HepG2 (cell line): ENCODE measurements around the gene ALDH3A2. TPM values are rescaled to one million over a fixed set of nuclear protein-coding genes. Genes with fewer than 3 reads are reported as not detected.

Experiments
- ATF1 ChIP-seq: IDR thresholded peaks from 2 replicates; pipeline ENCODE4 v1.6.1; 2016; ENCODE audit warnings: mild to moderate bottlenecking, control low read depth
- CTCF ChIP-seq: sonication (generic); formaldehyde crosslinking; IDR thresholded peaks from 2 replicates; pipeline ENCODE4 v1.5.0; 2020; ENCODE audit warnings: mild to moderate bottlenecking, missing genetic modification reagents, moderate library complexity
- E2F2 ChIP-seq: sonication (generic); formaldehyde crosslinking; IDR thresholded peaks from 2 replicates; pipeline ENCODE4 v1.4.0; 2020; ENCODE audit warnings: missing genetic modification reagents, borderline replicate concordance
- ELF3 ChIP-seq: IDR thresholded peaks from 2 replicates; pipeline ENCODE4 v1.6.1; 2016; ENCODE audit warnings: missing genetic modification reagents, missing compliant biosample characterization
- EZH2 ChIP-seq: conservative IDR thresholded peaks from 2 replicates; pipeline ENCODE4 v1.6.1; 2012; ENCODE audit warnings: mild to moderate bottlenecking, low read depth, low read length, moderate library complexity
- GABPA ChIP-seq, 2 experiments: IDR thresholded peaks; 2 replicates each; pipeline ENCODE4 v1.6.1; 2011 to 2016; ENCODE audit warnings: low read depth in 2 of 2, low read length in 1 of 2, missing biosample characterization in 1 of 2, missing genetic modification characterization in 1 of 2
- HOXA9 ChIP-seq: sonication (generic); formaldehyde crosslinking; IDR thresholded peaks from 2 replicates; pipeline ENCODE4 v1.8.1; 2022; ENCODE audit warnings: missing genetic modification reagents, mild to moderate bottlenecking, moderate library complexity, borderline replicate concordance
- MTF2 ChIP-seq: sonication (generic); formaldehyde crosslinking; IDR thresholded peaks from 2 replicates; pipeline ENCODE4 v1.5.0; 2020; ENCODE audit warnings: missing genetic modification reagents, borderline replicate concordance
- NR2F2 ChIP-seq: IDR thresholded peaks from 2 replicates; pipeline ENCODE4 v1.6.1; 2012; ENCODE audit warnings: low read depth, inconsistent platforms, borderline replicate concordance
- PAWR ChIP-seq: sonication (generic); formaldehyde crosslinking; IDR thresholded peaks from 2 replicates; pipeline ENCODE4 v1.4.0; 2020; ENCODE audit warnings: missing genetic modification reagents, mild to moderate bottlenecking, borderline replicate concordance
- SALL1 ChIP-seq: sonication (generic); formaldehyde crosslinking; IDR thresholded peaks from 2 replicates; pipeline ENCODE4 v1.8.0; 2022; ENCODE audit warnings: mild to moderate bottlenecking, missing genetic modification reagents
- SAP130 ChIP-seq: IDR thresholded peaks from 2 replicates; pipeline ENCODE4 v1.6.1; 2016; ENCODE audit warnings: low read depth
- SKI ChIP-seq: fragments of 450-650 bp; IDR thresholded peaks from one replicate; pipeline ENCODE4 v1.6.1; 2018; ENCODE audit warnings: mild to moderate bottlenecking; ENCODE audit not compliant: partially characterized antibody
- TBX2 ChIP-seq: sonication (generic); formaldehyde crosslinking; IDR thresholded peaks from 2 replicates; pipeline ENCODE4 v1.5.0; 2020; ENCODE audit warnings: missing genetic modification reagents, mild to moderate bottlenecking, borderline replicate concordance
- TRIM24 ChIP-seq: sonication (generic); formaldehyde crosslinking; IDR thresholded peaks from 2 replicates; pipeline ENCODE4 v1.8.0; 2022; ENCODE audit warnings: mild to moderate bottlenecking, missing genetic modification reagents
- ZNF318 ChIP-seq: sonication (generic); formaldehyde crosslinking; IDR thresholded peaks from 2 replicates; pipeline ENCODE4 v1.4.0; 2020; ENCODE audit warnings: mild to moderate bottlenecking, missing genetic modification reagents
- ZNF34 ChIP-seq: sonication (generic); formaldehyde crosslinking; IDR thresholded peaks from 2 replicates; pipeline ENCODE4 v1.4.0; 2020; ENCODE audit warnings: mild to moderate bottlenecking, missing genetic modification reagents, borderline replicate concordance
- ZSCAN12 ChIP-seq: sonication (generic); formaldehyde crosslinking; IDR thresholded peaks from 2 replicates; pipeline ENCODE4 v1.9.0; 2021; ENCODE audit warnings: mild to moderate bottlenecking, missing genetic modification reagents
- ZSCAN29 ChIP-seq: sonication (generic); formaldehyde crosslinking; conservative IDR thresholded peaks from 2 replicates; pipeline ENCODE4 v1.4.0; 2020; ENCODE audit warnings: mild to moderate bottlenecking, missing genetic modification reagents
- polyA plus RNA-seq, 8 experiments: library from polyadenylated mRNA; depleted of rRNA in 3 of 8; stranded (reverse) in 7 of 8; unstranded in 1 of 8; fragments of >200 nt; fragmentation: Illumina TruSeq in 4 of 8; extraction: Trizol in 4 of 8; gene quantifications; 2 replicates each; pipeline versions ENCODE4 v1.2.1 to v1.2.3, GENCODE V29; 2011 to 2016; ENCODE audit warnings: low read depth in 4 of 8, missing spikeins in 1 of 8, mixed read lengths in 1 of 8; ENCODE audit not compliant: insufficient read depth in 1 of 8
- total RNA-seq, 5 experiments: library from RNA; depleted of rRNA; stranded (reverse); fragments of >200 nt; fragmentation: Illumina TruSeq; extraction: Trizol; gene quantifications; 2 replicates each; pipeline ENCODE4 v1.2.3, GENCODE V29; 2016; ENCODE audit warnings: low read depth in 1 of 5

ALDH3A2 gene
- total and polyA plus RNA-seq, 2 of the 13 experiments (the other 11 are each of a cell fraction or from before 2014, with no cell fraction given), result 80.8 to 180 TPM

GRCh38 chr17:19672009-19672750 is 23.6 kb downstream of the ALDH3A2 start (continued):
- TF ChIP-seq ZNF318 (CRISPR knock-in tag), result no peak
- TF ChIP-seq MTF2, result no peak
- no peak for TF ChIP-seq TRIM24
- TF ChIP-seq E2F2, result no peak
- peak; percentile 77; the same call in 1 of the 2 replicates for TF ChIP-seq TBX2 (CRISPR knock-in tag)
- TF ChIP-seq ZSCAN29 (CRISPR knock-in tag), result no peak
- TF ChIP-seq EZH2, result no peak
- peak; percentile 58; the same call in 1 of the 2 replicates for TF ChIP-seq NR2F2
- no peak for TF ChIP-seq ELF3 (CRISPR knock-in tag)
- no peak for TF ChIP-seq ZNF34 (CRISPR knock-in tag)
- peak; percentile 55 for TF ChIP-seq CTCF
- TF ChIP-seq HOXA9 (CRISPR knock-in tag), result no peak
- TF ChIP-seq SAP130 (CRISPR knock-in tag), result peak; percentile 76
- TF ChIP-seq GABPA (IDR thresholded peaks at IDR 0.05; ENCODE audit: low read depth, low read length), result no peak
- TF ChIP-seq GABPA (CRISPR knock-in tag; IDR thresholded peaks at IDR 0.05; ENCODE audit: low read depth), result no peak
- TF ChIP-seq ATF1 (CRISPR knock-in tag), result no peak
- no peak for TF ChIP-seq PAWR (CRISPR knock-in tag)
- no peak for TF ChIP-seq ZSCAN12 (CRISPR knock-in tag)
- TF ChIP-seq SALL1 (CRISPR knock-in tag), result peak; percentile 37
- no peak for TF ChIP-seq SKI
